ENCODE results near the gene PCED1A.

GRCh38 chr20:2851086-2851485 lies 10.6 kb upstream of the PCED1A start:
- TF ChIP-seq POLR2AphosphoS5 (IDR thresholded peaks at IDR 0.05; ENCODE audit: low read depth, low read length) (no peak), POLR2A (IDR thresholded peaks at IDR 0.05; ENCODE audit: low read depth, low read length) (no peak)
